Measurements from ENCODE around the gene SPIRE2.
"Not testable (repeated sequence)": the region's sequence is repeated elsewhere in the genome, so short reads cannot be mapped to it uniquely, and the experiment has no call there.

Gene SPIRE2

GRCh38 chr16:89869911-89870310 lies 41.6 kb downstream of the SPIRE2 start:
- DNase-seq = no peak

GRCh38 chr16:89870440-89870839 lies 42.2 kb downstream of the SPIRE2 start:
- no peak for DNase-seq

- no peak for DNase-seq
Measured at GRCh38 chr16:89871895-89872294, 43.6 kb downstream of the SPIRE2 start.

GRCh38 chr16:89873109-89873971 lies 45.1 kb downstream of the SPIRE2 start, which contains the start of gene TCF25:
TSS of gene TCF25 (plus strand) at chr16:89873592. CDS start at chr16:89873668, 76 bp downstream.
- DNase-seq = peak; percentile 86

- peak; percentile 94 for DNase-seq
Measured at GRCh38 chr16:89873972-89874689, 45.9 kb downstream of the SPIRE2 start.

GRCh38 chr16:89879123-89879522 lies 50.8 kb downstream of the SPIRE2 start:
- DNase-seq = not testable (repeated sequence)

- no peak for DNase-seq
Measured at GRCh38 chr16:89880477-89881367, 52.4 kb downstream of the SPIRE2 start.

- DNase-seq = no peak
Measured at GRCh38 chr16:89881368-89881730, 53.1 kb downstream of the SPIRE2 start.

- no peak for DNase-seq
Measured at GRCh38 chr16:89883346-89884040, 55.2 kb downstream of the SPIRE2 start.

GRCh38 chr16:89884041-89884421 lies 55.8 kb downstream of the SPIRE2 start:
- no peak for DNase-seq

GRCh38 chr16:89887243-89887642 lies 59.0 kb downstream of the SPIRE2 start:
- DNase-seq = no peak

- no peak for DNase-seq
Measured at GRCh38 chr16:89890200-89890599, 61.9 kb downstream of the SPIRE2 start.

- no peak for DNase-seq
Measured at GRCh38 chr16:89890886-89891657, 62.8 kb downstream of the SPIRE2 start.

- DNase-seq = no peak
Measured at GRCh38 chr16:89892055-89892630, 63.9 kb downstream of the SPIRE2 start.

GRCh38 chr16:89892635-89893034 lies 64.4 kb downstream of the SPIRE2 start:
- DNase-seq = no peak

- no peak for DNase-seq
Measured at GRCh38 chr16:89893642-89894548, 65.6 kb downstream of the SPIRE2 start.

- no peak for DNase-seq
Measured at GRCh38 chr16:89895482-89896250, 67.4 kb downstream of the SPIRE2 start.

GRCh38 chr16:89897204-89897603 lies 68.9 kb downstream of the SPIRE2 start:
- DNase-seq = no peak
